Cardiac muscle cell (in vitro differentiated cells and primary cell): Measurements from ENCODE around the gene FXR1. TPM values are rescaled to one million over a fixed set of nuclear protein-coding genes. Genes with fewer than 3 reads are reported as not detected.
A peak's percentile ranks its signal among the peaks of the same experiment; 100 is the strongest.
"Not testable (repeated sequence)": the region's sequence is repeated elsewhere in the genome, so short reads cannot be mapped to it uniquely, and the experiment has no call there.

Experiments used
- DNase-seq, 2 donors: peaks; one replicate each; pipeline versions ENCODE4 v3.0.0 to v3.0.0-alpha.2; 2010 to 2017; ENCODE audit warnings: low read depth in 1 of 2, low spot score in 1 of 2
- H3K27ac ChIP-seq: fragments of 200-600 bp; sonication (generic); 2 replicates; pipeline ENCODE4 v1.5.1; 2016
- H3K27me3 ChIP-seq: fragments of 200-600 bp; sonication (generic); 2 replicates; pipeline ENCODE4 v1.6.0; 2016; ENCODE audit warnings: control low read depth
- H3K36me3 ChIP-seq: fragments of 200-600 bp; sonication (generic); 2 replicates; pipeline ENCODE4 v1.5.1; 2016; ENCODE audit warnings: control low read depth
- H3K4me1 ChIP-seq: fragments of 200-600 bp; sonication (generic); 2 replicates; pipeline ENCODE4 v1.8.1; 2017; ENCODE audit warnings: low read depth, mild to moderate bottlenecking, mixed run types
- H3K4me3 ChIP-seq: fragments of 200-600 bp; sonication (generic); 2 replicates; pipeline ENCODE4 v1.5.1; 2016; ENCODE audit warnings: mild to moderate bottlenecking
- H3K9me3 ChIP-seq: fragments of 200-600 bp; sonication (generic); 2 replicates; pipeline ENCODE4 v1.5.1; 2017; ENCODE audit warnings: low read depth, mild to moderate bottlenecking, control low read depth
- polyA plus RNA-seq: library from polyadenylated mRNA; unstranded; fragments of >200 nt; fragmentation: Nextera tagmentation; extraction: Ambion mirVana; gene quantifications from 2 replicates; pipeline ENCODE4 v1.2.1, GENCODE V29; 2016
- total RNA-seq: library from RNA; depleted of rRNA; stranded (reverse); fragments of >200 nt; gene quantifications from 2 replicates; pipeline ENCODE4 v1.2.3, GENCODE V29; 2016
- TF ChIP-seq, protein P1 (sequence below): IDR thresholded peaks from 2 replicates; pipeline ENCODE4 v1.5.1; 2012; ENCODE audit warnings: low read depth, mild to moderate bottlenecking, low read length

FXR1 gene
- total RNA-seq (169 and 331 TPM in 2 replicates), polyA plus RNA-seq (63.3 and 99.3 TPM in 2 replicates)

DNA sequence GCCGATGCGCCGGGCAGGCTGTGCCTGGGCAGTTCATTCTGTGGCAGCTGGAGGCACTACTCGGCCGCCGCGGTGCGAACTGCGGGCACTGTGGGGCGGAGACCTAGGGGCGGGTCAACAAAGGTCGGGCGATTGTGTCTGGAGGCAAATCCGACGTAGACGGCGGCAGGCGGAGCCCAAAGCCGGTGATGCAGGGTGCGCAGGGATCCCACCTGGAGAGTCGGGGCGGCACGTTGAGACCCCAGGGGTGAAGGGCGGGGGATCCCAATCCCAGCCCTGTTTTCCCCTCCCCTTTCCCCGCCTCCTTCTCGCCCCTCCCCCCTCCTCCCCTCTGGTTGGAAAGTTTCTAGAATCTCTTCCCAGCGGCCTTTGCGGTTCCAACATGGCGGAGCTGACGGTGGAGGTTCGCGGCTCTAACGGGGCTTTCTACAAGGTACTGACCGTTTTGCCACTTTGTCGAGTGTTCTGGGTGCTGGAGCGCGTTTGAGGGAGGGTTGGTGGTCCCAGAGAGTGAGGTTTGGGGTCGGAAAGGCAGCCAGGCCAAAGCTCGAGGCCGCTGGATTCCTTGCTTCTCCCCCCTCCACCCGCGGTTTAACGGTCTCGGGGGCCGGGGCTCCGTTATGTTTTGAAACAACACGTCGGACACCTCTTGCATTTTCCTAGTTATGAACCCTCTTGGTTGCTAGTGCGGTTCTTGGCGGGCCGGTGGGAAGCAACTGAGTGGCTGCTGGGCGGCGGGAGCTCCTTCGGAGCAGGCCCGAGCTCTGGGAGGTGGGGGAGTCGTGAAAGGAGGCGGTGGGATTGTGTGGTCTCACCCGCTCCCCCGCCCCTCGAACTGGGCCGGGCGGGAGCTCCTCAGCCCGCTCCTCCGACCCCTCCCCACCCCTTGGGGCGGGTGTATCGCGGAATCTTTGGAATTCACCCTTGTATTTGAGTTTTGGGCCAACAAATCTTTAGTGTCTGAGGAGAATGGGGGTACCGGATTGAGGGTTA is at the start of gene FXR1:
Gene FXR1, plus strand, starts transcription at position 367 of the 993 bp plus-strand sequence. Its CDS starts 16 bp downstream, at position 383.
- H3K27me3 ChIP-seq: no peaks in the 10 kb centered on the region
- peaks cover 17% of the 10 kb centered on the region for H3K4me1 ChIP-seq
- peak within 1 kb of the TSS; percentile 100 for H3K27ac ChIP-seq
- H3K4me3 ChIP-seq: peak within 1 kb of the TSS; percentile 87
- TF ChIP-seq, protein P1, sequence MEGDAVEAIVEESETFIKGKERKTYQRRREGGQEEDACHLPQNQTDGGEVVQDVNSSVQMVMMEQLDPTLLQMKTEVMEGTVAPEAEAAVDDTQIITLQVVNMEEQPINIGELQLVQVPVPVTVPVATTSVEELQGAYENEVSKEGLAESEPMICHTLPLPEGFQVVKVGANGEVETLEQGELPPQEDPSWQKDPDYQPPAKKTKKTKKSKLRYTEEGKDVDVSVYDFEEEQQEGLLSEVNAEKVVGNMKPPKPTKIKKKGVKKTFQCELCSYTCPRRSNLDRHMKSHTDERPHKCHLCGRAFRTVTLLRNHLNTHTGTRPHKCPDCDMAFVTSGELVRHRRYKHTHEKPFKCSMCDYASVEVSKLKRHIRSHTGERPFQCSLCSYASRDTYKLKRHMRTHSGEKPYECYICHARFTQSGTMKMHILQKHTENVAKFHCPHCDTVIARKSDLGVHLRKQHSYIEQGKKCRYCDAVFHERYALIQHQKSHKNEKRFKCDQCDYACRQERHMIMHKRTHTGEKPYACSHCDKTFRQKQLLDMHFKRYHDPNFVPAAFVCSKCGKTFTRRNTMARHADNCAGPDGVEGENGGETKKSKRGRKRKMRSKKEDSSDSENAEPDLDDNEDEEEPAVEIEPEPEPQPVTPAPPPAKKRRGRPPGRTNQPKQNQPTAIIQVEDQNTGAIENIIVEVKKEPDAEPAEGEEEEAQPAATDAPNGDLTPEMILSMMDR: peak; percentile 70
- peaks cover 6% of the 10 kb centered on the region for H3K36me3 ChIP-seq
- peak; percentile 84 to 94 for DNase-seq
- no peaks in the 10 kb centered on the region for H3K9me3 ChIP-seq

DNA sequence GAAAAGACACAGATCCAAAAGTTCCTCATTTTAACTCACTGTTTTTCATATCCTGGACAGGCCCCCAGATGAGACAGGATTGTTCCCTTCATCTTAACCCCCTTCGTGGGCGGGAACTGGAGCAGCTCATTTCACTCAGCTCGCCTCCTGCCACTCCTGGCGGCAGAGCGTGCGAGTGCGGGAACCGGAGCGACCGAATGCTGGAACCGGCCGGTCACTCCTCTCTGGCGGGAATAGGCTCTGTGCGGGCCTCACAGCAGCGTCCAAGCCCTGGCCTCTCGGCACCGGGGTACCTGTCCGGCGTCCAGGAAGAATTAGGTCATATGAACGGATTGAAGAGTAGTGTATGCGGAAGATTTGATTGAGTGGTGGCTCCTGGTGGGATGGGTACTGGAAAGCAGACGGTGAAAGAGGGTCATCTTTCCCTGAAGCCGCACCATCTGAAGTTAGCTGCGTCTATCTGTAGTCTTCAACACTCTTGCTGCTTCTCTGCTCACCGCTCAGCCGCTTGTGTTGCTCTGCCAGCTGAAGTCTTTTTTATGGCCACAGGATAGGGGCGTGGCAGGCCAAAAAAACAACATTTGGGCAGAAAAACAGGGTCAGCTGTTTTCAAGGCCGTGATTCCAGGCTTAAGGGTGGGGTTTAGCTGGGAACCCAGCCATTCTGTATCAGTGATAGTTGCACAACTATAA is 42.3 kb upstream of the FXR1 start:
- H3K9me3 ChIP-seq: no peaks in the 10 kb centered on the region
- H3K4me3 ChIP-seq: no peak overlapping the region
- no peaks in the 10 kb centered on the region for H3K4me1 ChIP-seq
- no peak overlapping the region for H3K27ac ChIP-seq
- TF ChIP-seq, protein P1: no peak
- H3K36me3 ChIP-seq: no peaks in the 10 kb centered on the region
- H3K27me3 ChIP-seq: no peaks in the 10 kb centered on the region
- DNase-seq: peak; percentile 12 to 47

DNA sequence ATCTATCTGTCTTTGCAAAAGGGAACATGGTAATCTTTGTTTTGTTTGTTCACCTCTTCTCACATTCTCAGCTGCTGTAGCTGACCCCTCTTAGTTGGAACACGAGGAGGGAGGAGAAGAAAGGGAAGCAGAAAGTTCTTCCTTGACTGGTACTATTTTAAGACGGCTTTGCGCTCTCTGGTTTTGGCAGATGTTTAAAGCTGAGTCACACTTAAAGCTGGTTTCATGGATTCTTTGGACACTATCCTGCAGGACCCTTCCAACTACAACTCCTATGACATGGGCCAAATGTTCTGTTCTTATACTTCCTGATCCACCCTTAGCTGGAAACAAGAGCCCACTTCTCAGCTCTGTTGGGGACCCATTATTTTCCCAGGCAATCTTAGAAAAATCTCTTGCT is 40.6 kb upstream of the FXR1 start:
- Histone ChIP-seq H3K9me3 (no peaks in the 10 kb centered on the region), H3K27me3 (no peaks in the 10 kb centered on the region), H3K4me1 (no peaks in the 10 kb centered on the region), H3K36me3 (no peaks in the 10 kb centered on the region), H3K27ac (no peak overlapping the region), H3K4me3 (no peak overlapping the region)
- DNase-seq: peak in 1 of 2 donors; percentile 64
- TF ChIP-seq, protein P1: no peak

DNA sequence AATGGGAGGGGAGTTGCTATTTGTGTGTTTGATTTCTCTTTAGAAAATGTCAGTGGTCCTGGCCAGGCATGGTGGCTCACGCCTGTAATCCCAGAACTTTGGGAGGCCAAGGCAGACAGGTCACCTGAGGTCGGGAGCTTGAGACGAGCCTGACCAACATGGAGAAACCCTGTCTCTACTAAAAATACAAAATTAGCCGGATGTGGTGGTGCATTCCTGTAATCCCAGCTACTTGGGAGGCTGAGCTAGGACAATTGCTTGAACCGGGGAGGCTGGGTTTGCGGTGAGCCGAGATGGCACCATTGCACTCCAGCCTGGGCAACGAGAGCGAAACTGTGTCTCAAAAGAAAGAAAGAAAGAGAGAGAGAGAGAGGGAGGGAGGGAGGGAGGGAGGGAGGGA is 40.0 kb upstream of the FXR1 start:
- not testable (repeated sequence) for H3K9me3 ChIP-seq, H3K36me3 ChIP-seq, DNase-seq, H3K4me1 ChIP-seq, H3K27ac ChIP-seq, H3K4me3 ChIP-seq, H3K27me3 ChIP-seq

DNA sequence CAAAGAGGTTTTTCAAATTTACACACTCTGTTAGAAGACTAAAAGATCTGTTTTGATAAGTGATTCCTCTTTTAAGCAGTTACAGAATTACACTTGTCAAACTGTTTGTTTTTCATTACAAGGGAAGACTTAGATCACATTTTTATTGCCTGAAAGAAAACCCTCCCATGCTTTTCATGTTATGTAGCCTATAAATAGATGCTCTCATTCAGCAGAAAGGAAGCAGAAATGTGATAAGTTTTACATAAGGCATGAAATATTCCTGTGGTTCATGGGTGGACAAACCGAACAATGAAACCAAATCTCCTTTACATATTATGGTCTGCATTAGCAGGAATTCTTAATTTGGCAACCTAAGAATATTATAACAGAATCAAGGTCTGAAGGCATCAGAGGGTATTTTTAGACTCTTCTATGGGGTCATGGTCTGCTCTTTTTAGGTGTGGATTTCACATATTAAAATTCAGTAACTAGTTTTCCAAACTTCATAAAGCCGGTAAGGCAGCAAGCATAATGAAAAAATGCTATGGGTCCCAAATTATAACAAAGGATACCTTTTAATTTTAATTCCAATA is 37.3 kb upstream of the FXR1 start:
- peak in 1 of 2 donors; percentile 1 for DNase-seq
- Histone ChIP-seq H3K4me1 (no peaks in the 10 kb centered on the region), H3K36me3 (no peaks in the 10 kb centered on the region), H3K27me3 (no peaks in the 10 kb centered on the region), H3K27ac (no peak overlapping the region), H3K4me3 (no peak overlapping the region), H3K9me3 (no peaks in the 10 kb centered on the region)
- TF ChIP-seq, protein P1: no peak
